H1 (cell line): ENCODE data around the gene HOXC11. TPM values are rescaled to one million over a fixed set of nuclear protein-coding genes. Genes with fewer than 3 reads are reported as not detected.

Source experiments
- CTCF ChIA-PET: fragments of 300-600 bp; sonication (Branson Sonifier 250); formaldehyde crosslinking; loops from one replicate; lab custom pipeline; 2021; ENCODE audit not compliant: partially characterized antibody; lab: Charles Lee
- POLR2A ChIA-PET: fragments of 300-600 bp; sonication (Branson Sonifier 250); formaldehyde crosslinking; loops from one replicate; lab custom pipeline; 2021; ENCODE audit warnings: inconsistent platforms; ENCODE audit not compliant: partially characterized antibody; lab: Charles Lee
- DNase-seq, 2 experiments: peaks; one replicate each; pipeline versions ENCODE4 v3.0.0 to v3.0.0-alpha.2; 2010 to 2022; ENCODE audit warnings: low spot score in 2 of 2, low read depth in 1 of 2, mixed read lengths in 1 of 2
- FAIRE-seq: peaks from 2 replicates; lab custom pipeline; 2011; peaks lifted over from hg19 to GRCh38; lab: Jason Lieb, UNC
- H2AFZ ChIP-seq: 2 replicates; pipeline ENCODE4 v1.8.1; 2012; ENCODE audit warnings: low read length, inconsistent platforms
- H2AK5ac ChIP-seq: 2 replicates; pipeline ENCODE4 v1.6.1; 2013; ENCODE audit warnings: low read depth, low read length
- H2BK120ac ChIP-seq: replicated peaks from 2 replicates; pipeline ENCODE3; 2013; ENCODE audit warnings: low read depth, low read length, inconsistent platforms
- H2BK12ac ChIP-seq: 2 replicates; pipeline ENCODE4 v1.6.1; 2013; ENCODE audit warnings: low read depth, low read length
- H2BK15ac ChIP-seq: 2 replicates; pipeline ENCODE4 v1.6.1; 2013; ENCODE audit warnings: low read length
- H2BK20ac ChIP-seq: 2 replicates; pipeline ENCODE4 v1.6.1; 2013; ENCODE audit warnings: low read length
- H2BK5ac ChIP-seq: 2 replicates; pipeline ENCODE4 v1.6.1; 2013; ENCODE audit warnings: low read depth, low read length
- H3K14ac ChIP-seq: 2 replicates; pipeline ENCODE4 v1.6.1; 2013; ENCODE audit warnings: inconsistent platforms; ENCODE audit not compliant: insufficient read length
- H3K18ac ChIP-seq: 2 replicates; pipeline ENCODE4 v1.6.1; 2013; ENCODE audit warnings: low read length; ENCODE audit errors: extremely low read depth
- H3K23ac ChIP-seq: 2 replicates; pipeline ENCODE4 v1.6.1; 2013; ENCODE audit warnings: inconsistent platforms; ENCODE audit not compliant: insufficient read length
- H3K23me2 ChIP-seq: 2 replicates; pipeline ENCODE4 v1.6.1; 2013; ENCODE audit warnings: low read depth, low read length
- H3K27ac ChIP-seq: 2 replicates; pipeline ENCODE4 v1.6.1; 2011; ENCODE audit warnings: low read depth, low read length, inconsistent platforms
- H3K27me3 ChIP-seq, 4 experiments: replicated peaks in 1 of 4; 1 replicate in 1 of 4; 2 replicates in 3 of 4; pipeline versions ENCODE4 v1.6.1 to v1.8.1; 2011 to 2013; ENCODE audit warnings: low read length in 3 of 4, mild to moderate bottlenecking in 3 of 4, inconsistent platforms in 2 of 4, mixed read lengths in 2 of 4, moderate library complexity in 1 of 4; ENCODE audit not compliant: control insufficient read depth in 3 of 4, insufficient read depth in 3 of 4; ENCODE audit errors: extremely low read depth in 1 of 4
- H3K36me3 ChIP-seq, 4 experiments: 2 replicates each; pipeline versions ENCODE4 v1.6.1 to v1.8.1; 2011 to 2013; ENCODE audit warnings: mild to moderate bottlenecking in 4 of 4, low read length in 3 of 4, moderate library complexity in 2 of 4, control low read depth in 1 of 4, inconsistent platforms in 1 of 4; ENCODE audit not compliant: insufficient read depth in 4 of 4, control insufficient read depth in 2 of 4
- H3K4ac ChIP-seq: replicated peaks from 2 replicates; pipeline ENCODE3; 2013; ENCODE audit warnings: low read length, low read depth, mixed read lengths, inconsistent platforms; ENCODE audit not compliant: insufficient read length
- H3K4me1 ChIP-seq, 4 experiments: replicated peaks in 1 of 4; 1 replicate in 1 of 4; 2 replicates in 3 of 4; pipeline versions ENCODE4 v1.6.1 to v1.8.1; 2011 to 2013; ENCODE audit warnings: low read length in 3 of 4, inconsistent platforms in 2 of 4, mixed read lengths in 1 of 4; ENCODE audit not compliant: insufficient read depth in 4 of 4, control insufficient read depth in 3 of 4
- H3K4me2 ChIP-seq, 2 experiments: 2 replicates each; pipeline versions ENCODE4 v1.6.1 to v1.8.1; 2011 to 2013; ENCODE audit warnings: low read depth in 2 of 2, low read length in 2 of 2, control low read depth in 1 of 2, inconsistent platforms in 1 of 2, mild to moderate bottlenecking in 1 of 2; ENCODE audit not compliant: insufficient read depth in 1 of 2
- H3K4me3 ChIP-seq, 4 experiments: fragments of 200-600, 300-600 bp in 1 of 4; sonication (generic), shearing (Covaris generic), sonication (Bioruptor Twin) in 1 of 4; 2 replicates each; pipeline versions ENCODE4 v1.5.1 to v1.8.1; 2011 to 2016; ENCODE audit warnings: low read length in 4 of 4, low read depth in 3 of 4, control low read depth in 2 of 4, inconsistent platforms in 2 of 4, mild to moderate bottlenecking in 2 of 4, mixed read lengths in 1 of 4, moderate library complexity in 1 of 4; ENCODE audit not compliant: insufficient read depth in 2 of 4; ENCODE audit errors: extremely low read depth in 1 of 4
- H3K56ac ChIP-seq: replicated peaks from 2 replicates; pipeline ENCODE3; 2013; ENCODE audit warnings: low read depth, mild to moderate bottlenecking, mixed read lengths, low read length, inconsistent platforms; ENCODE audit not compliant: insufficient read length
- H3K79me1 ChIP-seq: 2 replicates; pipeline ENCODE4 v1.6.1; 2013; ENCODE audit warnings: low read depth, low read length, control low read depth
- H3K79me2 ChIP-seq, 2 experiments: 2 replicates each; pipeline versions ENCODE4 v1.6.1 to v1.8.1; 2012 to 2013; ENCODE audit warnings: low read length in 2 of 2, mild to moderate bottlenecking in 2 of 2, inconsistent platforms in 1 of 2; ENCODE audit not compliant: insufficient read depth in 2 of 2, control insufficient read depth in 1 of 2
- H3K9ac ChIP-seq, 4 experiments: replicated peaks in 1 of 4; 1 replicate in 1 of 4; 2 replicates in 3 of 4; pipeline versions ENCODE4 v1.6.1 to v1.8.1; 2011 to 2013; ENCODE audit warnings: low read depth in 3 of 4, low read length in 3 of 4, control low read depth in 2 of 4, mild to moderate bottlenecking in 2 of 4, moderate library complexity in 2 of 4, inconsistent platforms in 1 of 4; ENCODE audit errors: extremely low read depth in 1 of 4
- H3K9me3 ChIP-seq, 2 experiments: 2 replicates each; pipeline versions ENCODE4 v1.6.1 to v1.8.1; 2012 to 2013; ENCODE audit warnings: mild to moderate bottlenecking in 2 of 2, moderate library complexity in 2 of 2, control low read depth in 1 of 2, inconsistent platforms in 1 of 2, low read depth in 1 of 2, low read length in 1 of 2, mixed read lengths in 1 of 2; ENCODE audit not compliant: insufficient read depth in 2 of 2
- H4K20me1 ChIP-seq, 2 experiments: replicated peaks in 1 of 2; 2 replicates each; pipeline versions ENCODE3 to v1.8.1; 2011 to 2013; ENCODE audit warnings: inconsistent platforms in 2 of 2, low read length in 2 of 2, mild to moderate bottlenecking in 1 of 2; ENCODE audit not compliant: insufficient read depth in 2 of 2, control insufficient read depth in 1 of 2
- H4K5ac ChIP-seq: 2 replicates; pipeline ENCODE4 v1.6.1; 2013; ENCODE audit warnings: low read length, low read depth, mixed read lengths, inconsistent platforms; ENCODE audit not compliant: insufficient read length
- H4K8ac ChIP-seq: 2 replicates; pipeline ENCODE4 v1.8.0; 2013; ENCODE audit warnings: mild to moderate bottlenecking, moderate library complexity, low read length, inconsistent platforms; ENCODE audit not compliant: insufficient read depth; ENCODE audit errors: extremely low read depth
- H4K91ac ChIP-seq: replicated peaks from 2 replicates; pipeline ENCODE3; 2013; ENCODE audit warnings: low read length, mixed read lengths, inconsistent platforms; ENCODE audit not compliant: insufficient read length
- BACH1 ChIP-seq: IDR thresholded peaks from 2 replicates; pipeline ENCODE4 v1.6.1; 2012; ENCODE audit warnings: low read length, improper control_type of control experiment
- CBX8 ChIP-seq: fragments of 300-800, 300-1000 bp; sonication (generic); IDR thresholded peaks from 2 replicates; pipeline ENCODE4 v1.7.1; 2016; ENCODE audit warnings: low read depth, low read length, borderline replicate concordance
- EGR1 ChIP-seq: IDR thresholded peaks from 2 replicates; pipeline ENCODE4 v1.6.1; 2011; ENCODE audit warnings: low read depth, low read length, borderline replicate concordance
- EZH2 ChIP-seq: fragments of 200-600 bp; sonication (generic); IDR thresholded peaks from 2 replicates; pipeline ENCODE4 v1.7.1; 2012; ENCODE audit warnings: low read depth, mild to moderate bottlenecking, moderate library complexity, low read length, inconsistent platforms; ENCODE audit not compliant: severe bottlenecking
- GTF2F1 ChIP-seq: IDR thresholded peaks from 2 replicates; pipeline ENCODE4 v1.6.1; 2012; ENCODE audit warnings: low read depth, low read length, improper control_type of control experiment, borderline replicate concordance
- PHF8 ChIP-seq: fragments of 200-600 bp; sonication (generic); conservative IDR thresholded peaks from 2 replicates; pipeline ENCODE4 v1.7.1; 2012; ENCODE audit warnings: low read depth, mild to moderate bottlenecking, inconsistent platforms, low read length, moderate library complexity
- RBBP5 ChIP-seq: IDR thresholded peaks from 2 replicates; pipeline ENCODE4 v1.7.1; 2012; ENCODE audit warnings: low read depth, mild to moderate bottlenecking, inconsistent platforms, low read length, moderate library complexity, borderline replicate concordance
- SIX5 ChIP-seq: IDR thresholded peaks from 2 replicates; pipeline ENCODE4 v1.6.1; 2011; ENCODE audit warnings: mild to moderate bottlenecking, low read depth, low read length
- SP2 ChIP-seq: IDR thresholded peaks from 2 replicates; pipeline ENCODE4 v1.6.1; 2012; ENCODE audit warnings: mild to moderate bottlenecking, low read length, inconsistent platforms
- SRF ChIP-seq: IDR thresholded peaks from 2 replicates; pipeline ENCODE4 v1.6.1; 2011; ENCODE audit warnings: mild to moderate bottlenecking, low read depth, low read length, moderate library complexity
- SUZ12 ChIP-seq: fragments of 200-600 bp; sonication (generic); IDR thresholded peaks from 2 replicates; pipeline ENCODE4 v1.6.1; 2012; ENCODE audit warnings: mild to moderate bottlenecking, inconsistent platforms, low read length, moderate library complexity, mixed read lengths
- TBP ChIP-seq: IDR thresholded peaks from 2 replicates; pipeline ENCODE4 v1.6.1; 2011; ENCODE audit warnings: low read depth, low read length, improper control_type of control experiment
- WGBS, 2 experiments: shearing (Covaris generic) in 1 of 2; methylation state at CpG; one replicate each; pipeline versions ENCODE4 v1.1.6 to v1.1.7; 2013 to 2015; ENCODE audit warnings: low lambda C conversion rate in 2 of 2, mixed read lengths in 2 of 2, inconsistent platforms in 1 of 2, low coverage in 1 of 2, missing lambda C conversion rate in 1 of 2; ENCODE audit not compliant: insufficient replicate concordance in 2 of 2, insufficient coverage in 1 of 2, insufficient read length in 1 of 2; ENCODE audit errors: extremely low coverage in 1 of 2, missing lambda C conversion rate in 1 of 2; 5-methylcytosine and 5-hydroxymethylcytosine counted together
- polyA plus RNA-seq, 7 experiments: library from polyadenylated mRNA; depleted of rRNA in 3 of 7; stranded (reverse) in 5 of 7; unstranded in 2 of 7; fragments of >200 nt in 5 of 7; fragments of 200-250 nt in 2 of 7; gene quantifications; 1 replicate in 5 of 7; 2 replicates in 1 of 7; 4 replicates in 1 of 7; pipeline versions ENCODE4 v1.2.1 to v1.2.3, GENCODE V29; 2011 to 2013; ENCODE audit warnings: missing spikeins in 2 of 7, mixed read lengths in 2 of 7
- total RNA-seq: library from RNA; stranded (reverse); fragmentation: NEBNext Ultra II Directional; extraction: Animal tissue kit (Norgen Biotek cat#: 25700); gene quantifications from 2 replicates; pipeline ENCODE4 v1.2.1, GENCODE V29; 2021

HOXC11 gene
- total and polyA plus RNA-seq, 2 of the 8 experiments (the other 6 are each of a cell fraction or from before 2014, with no cell fraction given) = not detected

- Histone ChIP-seq H2BK15ac (no peak overlapping the region), H3K56ac (no peak overlapping the region), H3K36me3 (no peaks in the 10 kb centered on the region), H2AFZ (no peak overlapping the region), H2BK120ac (no peak overlapping the region), H3K18ac (no peak overlapping the region), H4K8ac (no peak overlapping the region), H2BK20ac (no peak overlapping the region), H3K4me1 (peaks cover 0 to 4% (median 0%) of the 10 kb centered on the region in 4 experiments; a peak in 2 of 7 replicates), H3K4me2 (no peak overlapping the region), H3K9me3 (no peaks in the 10 kb centered on the region), H2BK5ac (no peak overlapping the region), H2AK5ac (no peak overlapping the region; the same call in 1 of the 2 replicates), H2BK12ac (no peak overlapping the region), H3K23ac (no peak overlapping the region), H4K91ac (no peak overlapping the region), H3K23me2 (no peaks in the 10 kb centered on the region), H3K79me1 (no peaks in the 10 kb centered on the region), H3K4me3 (no peak overlapping the region), H3K9ac (no peak overlapping the region), H3K27me3 (peaks cover 96 to 100% (median 98%) of the 10 kb centered on the region in 4 experiments), H3K79me2 (no peaks in the 10 kb centered on the region), H4K20me1 (peaks cover 0 to 36% of the 10 kb centered on the region in 2 experiments), H4K5ac (no peak overlapping the region), H3K14ac (no peak overlapping the region), H3K27ac (no peak overlapping the region), H3K4ac (no peak overlapping the region)
- ChIA-PET CTCF (interaction anchor here (0.6 to 11.3 kb wide), 15 partner anchors 9 to 207 kb away, joined by 3 to 172 read pairs (median 24); partner anchors contain the start of genes HOXC10, HOXC5, HOXC6 and SMUG1), POLR2A (interaction anchor here (0.8 to 1.4 kb wide), 2 partner anchors 17 to 22 kb away, joined by 3 read pairs; no protein-coding TSS in a partner anchor)
- 44% methylated on average over 2 of the region's 2 CpGs; no CpG with 5 or more reads in 1 of the 2 experiments for WGBS, 2 experiments
- no peak for TF ChIP-seq RBBP5
- peak; percentile 69; the same call in 1 of the 2 replicates for TF ChIP-seq SUZ12
- no peak for TF ChIP-seq PHF8
- TF ChIP-seq SIX5 = no peak
- TF ChIP-seq GTF2F1 = no peak
- TF ChIP-seq TBP = no peak
- TF ChIP-seq CBX8 = peak; percentile 70; the same call in 1 of the 2 replicates
- TF ChIP-seq SP2 = no peak
- no peak for TF ChIP-seq EGR1
- no peak for TF ChIP-seq SRF
- no peak for TF ChIP-seq BACH1
- peak; percentile 75 for TF ChIP-seq EZH2
- FAIRE-seq (no peak), DNase-seq (no peak)
Observed at GRCh38 chr12:54007538-54008259, 34.8 kb downstream of the HOXC11 start.
